ENCODE measurements around the gene TIPIN. TPM values are rescaled to one million over a fixed set of nuclear protein-coding genes. Genes with fewer than 3 reads are reported as not detected.

TIPIN gene
- 7.0 and 21.5 TPM in 2 replicates for total RNA-seq (ENCODE audit: low replicate concordance)

- DNase-seq (ENCODE audit: low read depth), result peak; percentile 95
- H3K4me3 ChIP-seq (ENCODE audit: low read depth, low read length), result peak within 1 kb of the TSS; percentile 92
- no peak for TF ChIP-seq CTCF (IDR thresholded peaks at IDR 0.05; ENCODE audit: insufficient read depth, low read length)
Measured at GRCh38 chr15:66356359-66357236, at the start of gene TIPIN. TSS of gene TIPIN (minus strand) at chr15:66356685. CDS start at chr15:66352947, 3,738 bp downstream.

GRCh38 chr15:66405615-66406014 lies 49.1 kb upstream of the TIPIN start:
- DNase-seq (ENCODE audit: low read depth), result peak; percentile 61
- TF ChIP-seq CTCF (IDR thresholded peaks at IDR 0.05; ENCODE audit: insufficient read depth, low read length), result no peak
- no peak overlapping the region for H3K4me3 ChIP-seq (ENCODE audit: low read depth, low read length)

- TF ChIP-seq CTCF (IDR thresholded peaks at IDR 0.05; ENCODE audit: insufficient read depth, low read length), result no peak
- H3K4me3 ChIP-seq (ENCODE audit: low read depth, low read length), result no peak overlapping the region
- peak; percentile 22 for DNase-seq (ENCODE audit: low read depth)
Measured at GRCh38 chr15:66405007-66405406, 48.5 kb upstream of the TIPIN start.

GRCh38 chr15:66404532-66404931 lies 48.0 kb upstream of the TIPIN start:
- H3K4me3 ChIP-seq (ENCODE audit: low read depth, low read length), result no peak overlapping the region
- no peak for TF ChIP-seq CTCF (IDR thresholded peaks at IDR 0.05; ENCODE audit: insufficient read depth, low read length)
- DNase-seq (ENCODE audit: low read depth), result no peak

- no peak for TF ChIP-seq CTCF (IDR thresholded peaks at IDR 0.05; ENCODE audit: insufficient read depth, low read length)
- no peak overlapping the region for H3K4me3 ChIP-seq (ENCODE audit: low read depth, low read length)
- no peak for DNase-seq (ENCODE audit: low read depth)
Measured at GRCh38 chr15:66404122-66404521, 47.6 kb upstream of the TIPIN start.

GRCh38 chr15:66403323-66403722 lies 46.8 kb upstream of the TIPIN start:
- no peak for TF ChIP-seq CTCF (IDR thresholded peaks at IDR 0.05; ENCODE audit: insufficient read depth, low read length)
- DNase-seq (ENCODE audit: low read depth), result no peak
- H3K4me3 ChIP-seq (ENCODE audit: low read depth, low read length), result no peak overlapping the region

Data from fibroblast of the aortic adventitia (primary cell).